ENCODE measurements around the gene PARD6G.

Gene PARD6G

GRCh38 chr18:80115035-80115434 lies 132.3 kb downstream of the PARD6G start:
- POLR2A ChIA-PET: no interaction called here

DNA sequence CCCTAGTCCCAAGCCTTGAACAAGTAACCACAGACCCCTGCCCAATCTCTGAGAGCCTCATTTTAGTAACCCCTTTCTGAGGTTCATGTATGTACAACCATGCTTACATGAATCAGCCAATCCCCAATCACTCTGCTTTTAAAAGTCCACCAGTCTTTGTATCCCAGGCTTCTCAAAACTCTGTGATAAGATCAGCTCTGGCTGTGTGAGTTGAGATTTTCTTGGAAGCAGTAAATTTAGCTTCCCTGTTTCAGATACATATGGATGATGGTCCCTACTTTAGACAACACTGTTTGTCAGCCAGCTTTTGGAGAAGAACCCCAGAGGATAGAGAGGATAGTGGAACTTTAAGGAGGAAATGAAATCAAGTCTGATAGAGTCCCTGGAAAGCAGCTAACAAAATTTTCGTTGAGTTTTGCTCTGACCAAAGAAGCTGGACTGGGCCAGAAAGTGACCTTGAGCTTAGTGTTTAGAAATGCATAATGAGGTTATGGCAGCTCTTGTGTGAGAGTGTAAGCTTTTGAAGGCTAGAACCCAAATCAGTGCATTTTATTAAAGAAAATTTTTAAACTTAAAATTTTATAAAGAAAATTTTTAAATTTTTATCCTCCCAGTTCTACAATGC lies 134.6 kb downstream of the PARD6G start:
- Histone ChIP-seq H3K9me3 (ENCODE audit: control extremely low read depth in 1 of 5, control insufficient read depth in 4 of 5, insufficient read depth in 2 of 5, low read depth in 1 of 5, low read length in 4 of 5) (no peaks in the 10 kb centered on the region), H3K27me3 (replicated peaks in 2 of 5; ENCODE audit: control insufficient read depth in 4 of 5, insufficient read depth in 5 of 5, low read length in 4 of 5) (no peaks in the 10 kb centered on the region), H3K27ac (ENCODE audit: insufficient read depth in 1 of 2, low read depth in 1 of 2, low read length in 2 of 2, poor library complexity in 1 of 2, severe bottlenecking in 2 of 2) (no peak overlapping the region), H3K36me3 (ENCODE audit: control insufficient read depth in 4 of 4, insufficient read depth in 4 of 4, low read length in 3 of 4) (peaks cover 0 to 4% (median 3%) of the 10 kb centered on the region in 4 experiments), H3K4me3 (ENCODE audit: control insufficient read depth in 1 of 7, extremely low read depth in 1 of 7, insufficient read depth in 4 of 7, low read depth in 2 of 7, low read length in 6 of 7) (no peak overlapping the region), H3K4me1 (ENCODE audit: control extremely low read depth in 1 of 4, control insufficient read depth in 4 of 4, insufficient read depth in 4 of 4, low read length in 3 of 4) (peaks cover 10 to 20% (median 12%) of the 10 kb centered on the region in 4 experiments)
- ChIA-PET CTCF (interaction anchor here (0.9 kb wide), 2 partner anchors 30 to 125 kb away, joined by 3 read pairs; no protein-coding TSS in a partner anchor), POLR2A (interaction anchor here (1.6 kb wide), 1 partner anchor 25 kb away, joined by 3 read pairs; no protein-coding TSS in a partner anchor)
- no peak for DNase-seq
- 100% methylated on average over 1 of the region's 1 CpG for WGBS (ENCODE audit: insufficient coverage)

More at GRCh38 chr18:80115035-80115434, 132.3 kb downstream of the PARD6G start:
- 84% methylated on average over 2 of the region's 4 CpGs for WGBS (ENCODE audit: insufficient coverage)
- Histone ChIP-seq H3K27ac (ENCODE audit: insufficient read depth in 1 of 2, low read depth in 1 of 2, low read length in 2 of 2, poor library complexity in 1 of 2, severe bottlenecking in 2 of 2) (no peak overlapping the region), H3K36me3 (ENCODE audit: control insufficient read depth in 4 of 4, insufficient read depth in 4 of 4, low read length in 3 of 4) (peaks cover 6 to 24% (median 13%) of the 10 kb centered on the region in 4 experiments), H3K4me1 (ENCODE audit: control extremely low read depth in 1 of 4, control insufficient read depth in 4 of 4, insufficient read depth in 4 of 4, low read length in 3 of 4) (peaks cover 10 to 12% (median 12%) of the 10 kb centered on the region in 4 experiments), H3K9me3 (ENCODE audit: control extremely low read depth in 1 of 5, control insufficient read depth in 4 of 5, insufficient read depth in 2 of 5, low read depth in 1 of 5, low read length in 4 of 5) (no peaks in the 10 kb centered on the region), H3K27me3 (replicated peaks in 2 of 5; ENCODE audit: control insufficient read depth in 4 of 5, insufficient read depth in 5 of 5, low read length in 4 of 5) (no peaks in the 10 kb centered on the region), H3K4me3 (ENCODE audit: control insufficient read depth in 1 of 7, extremely low read depth in 1 of 7, insufficient read depth in 4 of 7, low read depth in 2 of 7, low read length in 6 of 7) (no peak overlapping the region)
- CTCF ChIA-PET: no interaction called here
- DNase-seq: no peak

DNA sequence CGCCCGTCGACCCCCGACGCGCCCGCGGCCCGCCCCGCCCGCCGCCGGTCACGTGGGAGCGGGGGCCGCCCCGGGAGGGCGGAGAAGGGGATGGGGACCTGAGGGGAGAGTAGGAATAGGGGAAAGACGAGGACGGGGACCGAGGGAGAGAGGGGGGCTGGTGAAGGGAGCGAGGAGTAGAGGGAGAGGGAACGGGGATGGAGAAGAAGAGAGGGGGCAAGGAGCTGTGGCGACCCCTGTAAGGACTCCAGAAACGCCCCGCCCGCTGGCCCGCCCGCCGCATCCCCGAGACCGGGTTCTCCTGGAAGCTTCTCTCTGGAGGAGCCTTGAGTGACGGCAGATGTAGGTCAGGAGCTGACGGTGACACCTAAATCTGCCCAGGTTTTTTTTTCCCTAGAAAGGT lies 137.6 kb downstream of the PARD6G start:
- POLR2A ChIA-PET: no interaction called here
- DNase-seq: peak in 1 of 3 donors; percentile 10
- Histone ChIP-seq H3K9me3 (ENCODE audit: control extremely low read depth in 1 of 5, control insufficient read depth in 4 of 5, insufficient read depth in 2 of 5, low read depth in 1 of 5, low read length in 4 of 5) (no peaks in the 10 kb centered on the region), H3K27ac (ENCODE audit: insufficient read depth in 1 of 2, low read depth in 1 of 2, low read length in 2 of 2, poor library complexity in 1 of 2, severe bottlenecking in 2 of 2) (peak overlapping the region in 1 of 2 experiments; percentile 61), H3K4me1 (ENCODE audit: control extremely low read depth in 1 of 4, control insufficient read depth in 4 of 4, insufficient read depth in 4 of 4, low read length in 3 of 4) (peaks cover 10 to 20% (median 12%) of the 10 kb centered on the region in 4 experiments), H3K36me3 (ENCODE audit: control insufficient read depth in 4 of 4, insufficient read depth in 4 of 4, low read length in 3 of 4) (no peaks in the 10 kb centered on the region), H3K27me3 (replicated peaks in 2 of 5; ENCODE audit: control insufficient read depth in 4 of 5, insufficient read depth in 5 of 5, low read length in 4 of 5) (no peaks in the 10 kb centered on the region), H3K4me3 (ENCODE audit: control insufficient read depth in 1 of 7, extremely low read depth in 1 of 7, insufficient read depth in 4 of 7, low read depth in 2 of 7, low read length in 6 of 7) (peak overlapping the region; percentile 48 to 89 (median 75))
- CTCF ChIA-PET: interaction anchor here (1.2 kb wide), 1 partner anchor 21 kb away, joined by 3 read pairs; no protein-coding TSS in a partner anchor
- 0% methylated on average over 15 of the region's 34 CpGs for WGBS (ENCODE audit: insufficient coverage)

- ChIA-PET POLR2A (interaction anchor here (1.1 kb wide), 1 partner anchor 75 kb away, joined by 5 read pairs; the partner anchor contains the start of gene RBFA), CTCF (interaction anchor here (1.5 kb wide), 1 partner anchor 73 kb away, joined by 3 read pairs; no protein-coding TSS in a partner anchor)
- Histone ChIP-seq H3K4me1 (ENCODE audit: control extremely low read depth in 1 of 4, control insufficient read depth in 4 of 4, insufficient read depth in 4 of 4, low read length in 3 of 4) (peaks cover 10 to 20% (median 12%) of the 10 kb centered on the region in 4 experiments), H3K27ac (ENCODE audit: insufficient read depth in 1 of 2, low read depth in 1 of 2, low read length in 2 of 2, poor library complexity in 1 of 2, severe bottlenecking in 2 of 2) (peak within 1 kb of the TSS in 1 of 2 experiments; percentile 81), H3K9me3 (ENCODE audit: control extremely low read depth in 1 of 5, control insufficient read depth in 4 of 5, insufficient read depth in 2 of 5, low read depth in 1 of 5, low read length in 4 of 5) (no peaks in the 10 kb centered on the region), H3K4me3 (ENCODE audit: control insufficient read depth in 1 of 7, extremely low read depth in 1 of 7, insufficient read depth in 4 of 7, low read depth in 2 of 7, low read length in 6 of 7) (peak within 1 kb of the TSS; percentile 49 to 89 (median 75)), H3K27me3 (replicated peaks in 2 of 5; ENCODE audit: control insufficient read depth in 4 of 5, insufficient read depth in 5 of 5, low read length in 4 of 5) (no peaks in the 10 kb centered on the region), H3K36me3 (ENCODE audit: control insufficient read depth in 4 of 4, insufficient read depth in 4 of 4, low read length in 3 of 4) (no peaks in the 10 kb centered on the region)
- 3% methylated on average over 49 of the region's 76 CpGs for WGBS (ENCODE audit: insufficient coverage)
- peak; percentile 96 to 98 (median 98) for DNase-seq
Measured at GRCh38 chr18:80108739-80109675, 138.3 kb downstream of the PARD6G start, which contains the start of gene ADNP2. Gene ADNP2 (plus strand): TSS chr18:80109262. CDS start chr18:80117543, 8,281 bp downstream.

- Histone ChIP-seq H3K4me3 (ENCODE audit: control insufficient read depth in 1 of 7, extremely low read depth in 1 of 7, insufficient read depth in 4 of 7, low read depth in 2 of 7, low read length in 6 of 7) (no peak overlapping the region), H3K27me3 (replicated peaks in 2 of 5; ENCODE audit: control insufficient read depth in 4 of 5, insufficient read depth in 5 of 5, low read length in 4 of 5) (no peaks in the 10 kb centered on the region), H3K4me1 (ENCODE audit: control extremely low read depth in 1 of 4, control insufficient read depth in 4 of 4, insufficient read depth in 4 of 4, low read length in 3 of 4) (peaks cover 10 to 20% (median 12%) of the 10 kb centered on the region in 4 experiments), H3K9me3 (ENCODE audit: control extremely low read depth in 1 of 5, control insufficient read depth in 4 of 5, insufficient read depth in 2 of 5, low read depth in 1 of 5, low read length in 4 of 5) (no peaks in the 10 kb centered on the region), H3K36me3 (ENCODE audit: control insufficient read depth in 4 of 4, insufficient read depth in 4 of 4, low read length in 3 of 4) (no peaks in the 10 kb centered on the region), H3K27ac (ENCODE audit: insufficient read depth in 1 of 2, low read depth in 1 of 2, low read length in 2 of 2, poor library complexity in 1 of 2, severe bottlenecking in 2 of 2) (no peak overlapping the region)
- ChIA-PET POLR2A (interaction anchor here (1.1 kb wide), 1 partner anchor 74 kb away, joined by 5 read pairs; the partner anchor contains the start of gene RBFA), CTCF (interaction anchor here (1.5 kb wide), 1 partner anchor 72 kb away, joined by 3 read pairs; no protein-coding TSS in a partner anchor)
- no peak for DNase-seq
- WGBS (ENCODE audit: insufficient coverage): 99% methylated on average over 19 of the region's 23 CpGs
Measured at GRCh38 chr18:80108121-80108536, 139.2 kb downstream of the PARD6G start.

GRCh38 chr18:80107426-80107825 lies 139.9 kb downstream of the PARD6G start:
- POLR2A ChIA-PET: no interaction called here

More at GRCh38 chr18:80107426-80107825, 139.9 kb downstream of the PARD6G start:
- Histone ChIP-seq H3K4me3 (ENCODE audit: control insufficient read depth in 1 of 7, extremely low read depth in 1 of 7, insufficient read depth in 4 of 7, low read depth in 2 of 7, low read length in 6 of 7) (no peak overlapping the region), H3K9me3 (ENCODE audit: control extremely low read depth in 1 of 5, control insufficient read depth in 4 of 5, insufficient read depth in 2 of 5, low read depth in 1 of 5, low read length in 4 of 5) (no peaks in the 10 kb centered on the region), H3K27me3 (replicated peaks in 2 of 5; ENCODE audit: control insufficient read depth in 4 of 5, insufficient read depth in 5 of 5, low read length in 4 of 5) (no peaks in the 10 kb centered on the region), H3K36me3 (ENCODE audit: control insufficient read depth in 4 of 4, insufficient read depth in 4 of 4, low read length in 3 of 4) (no peaks in the 10 kb centered on the region), H3K27ac (ENCODE audit: insufficient read depth in 1 of 2, low read depth in 1 of 2, low read length in 2 of 2, poor library complexity in 1 of 2, severe bottlenecking in 2 of 2) (no peak overlapping the region), H3K4me1 (ENCODE audit: control extremely low read depth in 1 of 4, control insufficient read depth in 4 of 4, insufficient read depth in 4 of 4, low read length in 3 of 4) (peaks cover 10 to 20% (median 12%) of the 10 kb centered on the region in 4 experiments)
- WGBS (ENCODE audit: insufficient coverage): 89% methylated on average over 5 of the region's 10 CpGs
- CTCF ChIA-PET: no interaction called here
- DNase-seq: peak in 2 of 3 donors; percentile 8 to 12
